Common myeloid progenitor, CD34-positive (primary cell): ENCODE data around the gene SMAD2.

Source experiments
- CTCF ChIA-PET: fragments of 350-600 bp; sonication (Branson Sonifier 250); formaldehyde crosslinking; loops from one replicate; lab custom pipeline; 2021; ENCODE audit warnings: antibody characterized with exemption; lab: Charles Lee
- POLR2A ChIA-PET: fragments of 350-600 bp; sonication (Branson Sonifier 250); formaldehyde crosslinking; loops from one replicate; lab custom pipeline; 2021; ENCODE audit warnings: antibody characterized with exemption; lab: Charles Lee
- DNase-seq, 3 donors: peaks; one replicate each; pipeline versions ENCODE4 v3.0.0 to v3.0.0-alpha.2; 2013
- H3K27ac ChIP-seq, 2 experiments: 1 replicate in 1 of 2; 2 replicates in 1 of 2; pipeline ENCODE4 v1.7.0; 2013; ENCODE audit warnings: inconsistent platforms in 2 of 2, low read length in 2 of 2, mild to moderate bottlenecking in 2 of 2, low read depth in 1 of 2, moderate library complexity in 1 of 2; ENCODE audit not compliant: severe bottlenecking in 2 of 2, insufficient read depth in 1 of 2, poor library complexity in 1 of 2
- H3K27me3 ChIP-seq, 5 experiments: replicated peaks in 2 of 5; 1 replicate in 3 of 5; 2 replicates in 2 of 5; pipeline versions ENCODE4 v1.6.1 to v1.7.0; 2013; ENCODE audit warnings: low read length in 4 of 5, mild to moderate bottlenecking in 2 of 5, moderate library complexity in 2 of 5, inconsistent platforms in 1 of 5; ENCODE audit not compliant: insufficient read depth in 5 of 5, control insufficient read depth in 4 of 5
- H3K36me3 ChIP-seq, 4 experiments: 1 replicate in 2 of 4; 2 replicates in 2 of 4; pipeline versions ENCODE4 v1.6.1 to v1.7.0; 2013; ENCODE audit warnings: low read length in 3 of 4, control low read depth in 1 of 4, mild to moderate bottlenecking in 1 of 4; ENCODE audit not compliant: control insufficient read depth in 4 of 4, insufficient read depth in 4 of 4
- H3K4me1 ChIP-seq, 4 experiments: 1 replicate in 3 of 4; 2 replicates in 1 of 4; pipeline versions ENCODE4 v1.6.1 to v1.7.1; 2013; ENCODE audit warnings: low read length in 3 of 4, mild to moderate bottlenecking in 3 of 4, control low read depth in 1 of 4, inconsistent platforms in 1 of 4, moderate library complexity in 1 of 4; ENCODE audit not compliant: control insufficient read depth in 4 of 4, insufficient read depth in 4 of 4; ENCODE audit errors: control extremely low read depth in 1 of 4
- H3K4me3 ChIP-seq, 7 experiments: 1 replicate in 4 of 7; 2 replicates in 3 of 7; pipeline versions ENCODE4 v1.5.1 to v1.7.0; 2013; ENCODE audit warnings: mild to moderate bottlenecking in 7 of 7, low read length in 6 of 7, moderate library complexity in 6 of 7, inconsistent platforms in 2 of 7, low read depth in 2 of 7, control low read depth in 1 of 7; ENCODE audit not compliant: insufficient read depth in 4 of 7, control insufficient read depth in 1 of 7; ENCODE audit errors: extremely low read depth in 1 of 7
- H3K9me3 ChIP-seq, 5 experiments: 1 replicate in 4 of 5; 2 replicates in 1 of 5; pipeline versions ENCODE4 v1.6.1 to v1.7.1; 2013; ENCODE audit warnings: low read length in 4 of 5, mild to moderate bottlenecking in 2 of 5, inconsistent platforms in 1 of 5, low read depth in 1 of 5, moderate library complexity in 1 of 5; ENCODE audit not compliant: control insufficient read depth in 4 of 5, insufficient read depth in 2 of 5; ENCODE audit errors: control extremely low read depth in 1 of 5
- WGBS: methylation state at CpG from one replicate; pipeline ENCODE4 v1.1.5; 2013; ENCODE audit not compliant: insufficient coverage; 5-methylcytosine and 5-hydroxymethylcytosine counted together

SMAD2 gene

GRCh38 chr18:47809420-47809819 lies 121.0 kb downstream of the SMAD2 start:
- Histone ChIP-seq H3K4me3 (no peak overlapping the region), H3K27ac (no peak overlapping the region), H3K9me3 (peaks cover 0 to 9% (median 0%) of the 10 kb centered on the region in 5 experiments), H3K4me1 (no peaks in the 10 kb centered on the region), H3K36me3 (peaks cover 0 to 3% (median 0%) of the 10 kb centered on the region in 4 experiments), H3K27me3 (no peaks in the 10 kb centered on the region)
- DNase-seq: no peak
- 95% methylated on average over 3 of the region's 3 CpGs for WGBS
- ChIA-PET CTCF (interaction anchor here (0.9 to 1.0 kb wide), 2 partner anchors 9 to 10 kb away, joined by 3 read pairs; no protein-coding TSS in a partner anchor), POLR2A (no interaction called here)

- CTCF ChIA-PET: interaction anchor here (0.8 kb wide), 1 partner anchor 16 kb away, joined by 3 read pairs; no protein-coding TSS in a partner anchor
- H3K4me1 ChIP-seq: peaks cover 0 to 4% (median 0%) of the 10 kb centered on the region in 4 experiments
- H3K27ac ChIP-seq: no peak overlapping the region
- no peaks in the 10 kb centered on the region for H3K36me3 ChIP-seq
- POLR2A ChIA-PET: no interaction called here
- 95% methylated on average over 5 of the region's 6 CpGs for WGBS
- H3K27me3 ChIP-seq: peaks cover 0 to 2% (median 0%) of the 10 kb centered on the region in 5 experiments
- H3K9me3 ChIP-seq: peaks cover 0 to 9% (median 0%) of the 10 kb centered on the region in 5 experiments
- no peak for DNase-seq
- H3K4me3 ChIP-seq: no peak overlapping the region
Measured at GRCh38 chr18:47802802-47803201, 127.7 kb downstream of the SMAD2 start.

- ChIA-PET CTCF (no interaction called here), POLR2A (no interaction called here)
- 95% methylated on average over 3 of the region's 3 CpGs for WGBS
- Histone ChIP-seq H3K27me3 (peaks cover 0 to 2% (median 0%) of the 10 kb centered on the region in 5 experiments), H3K4me1 (peaks cover 0 to 4% (median 0%) of the 10 kb centered on the region in 4 experiments), H3K9me3 (peaks cover 0 to 9% (median 0%) of the 10 kb centered on the region in 5 experiments), H3K36me3 (no peaks in the 10 kb centered on the region), H3K27ac (no peak overlapping the region), H3K4me3 (no peak overlapping the region)
- DNase-seq: no peak
Measured at GRCh38 chr18:47801817-47802216, 128.6 kb downstream of the SMAD2 start.

GRCh38 chr18:47800756-47801155 lies 129.7 kb downstream of the SMAD2 start:
- Histone ChIP-seq H3K4me1 (peaks cover 0 to 4% (median 0%) of the 10 kb centered on the region in 4 experiments), H3K27ac (no peak overlapping the region), H3K4me3 (no peak overlapping the region), H3K27me3 (peaks cover 0 to 4% (median under 1%) of the 10 kb centered on the region in 5 experiments), H3K9me3 (peaks cover 0 to 5% (median 0%) of the 10 kb centered on the region in 5 experiments), H3K36me3 (no peaks in the 10 kb centered on the region)
- CTCF ChIA-PET: no interaction called here
- 95% methylated on average over 6 of the region's 6 CpGs for WGBS
- POLR2A ChIA-PET: no interaction called here
- DNase-seq: no peak

- peaks cover 0 to 8% (median 1%) of the 10 kb centered on the region in 5 experiments for H3K27me3 ChIP-seq
- H3K27ac ChIP-seq: no peak overlapping the region
- no peaks in the 10 kb centered on the region for H3K36me3 ChIP-seq
- ChIA-PET CTCF (interaction anchor here (0.8 kb wide), 1 partner anchor 9 kb away, joined by 3 read pairs; no protein-coding TSS in a partner anchor), POLR2A (no interaction called here)
- H3K4me3 ChIP-seq: no peak overlapping the region
- DNase-seq: no peak
- peaks cover 0 to 3% (median 0%) of the 10 kb centered on the region in 5 experiments for H3K9me3 ChIP-seq
- H3K4me1 ChIP-seq: peaks cover 0 to 4% (median 0%) of the 10 kb centered on the region in 4 experiments
- 90% methylated on average over 4 of the region's 10 CpGs for WGBS
Measured at GRCh38 chr18:47800248-47800647, 130.2 kb downstream of the SMAD2 start.

- Histone ChIP-seq H3K36me3 (no peaks in the 10 kb centered on the region), H3K4me3 (no peak overlapping the region), H3K27ac (no peak overlapping the region), H3K27me3 (peaks cover 0 to 8% (median 1%) of the 10 kb centered on the region in 5 experiments), H3K9me3 (peaks cover 0 to 2% (median 0%) of the 10 kb centered on the region in 5 experiments), H3K4me1 (peaks cover 0 to 4% (median 0%) of the 10 kb centered on the region in 4 experiments)
- ChIA-PET CTCF (interaction anchor here (0.8 kb wide), 1 partner anchor 10 kb away, joined by 3 read pairs; no protein-coding TSS in a partner anchor), POLR2A (no interaction called here)
- no peak for DNase-seq
- 90% methylated on average over 4 of the region's 13 CpGs for WGBS
Measured at GRCh38 chr18:47799376-47799775, 131.1 kb downstream of the SMAD2 start.

GRCh38 chr18:47798366-47798765 lies 132.1 kb downstream of the SMAD2 start:
- Histone ChIP-seq H3K27me3 (peaks cover 0 to 10% (median 1%) of the 10 kb centered on the region in 5 experiments), H3K36me3 (no peaks in the 10 kb centered on the region), H3K4me1 (peaks cover 0 to 4% (median 0%) of the 10 kb centered on the region in 4 experiments), H3K27ac (no peak overlapping the region), H3K9me3 (peaks cover 0 to 2% (median 0%) of the 10 kb centered on the region in 5 experiments), H3K4me3 (no peak overlapping the region)
- 96% methylated on average over 8 of the region's 11 CpGs for WGBS
- POLR2A ChIA-PET: no interaction called here
- CTCF ChIA-PET: no interaction called here
- DNase-seq: no peak
